ENCODE measurements around the gene SORCS3.

DNA sequence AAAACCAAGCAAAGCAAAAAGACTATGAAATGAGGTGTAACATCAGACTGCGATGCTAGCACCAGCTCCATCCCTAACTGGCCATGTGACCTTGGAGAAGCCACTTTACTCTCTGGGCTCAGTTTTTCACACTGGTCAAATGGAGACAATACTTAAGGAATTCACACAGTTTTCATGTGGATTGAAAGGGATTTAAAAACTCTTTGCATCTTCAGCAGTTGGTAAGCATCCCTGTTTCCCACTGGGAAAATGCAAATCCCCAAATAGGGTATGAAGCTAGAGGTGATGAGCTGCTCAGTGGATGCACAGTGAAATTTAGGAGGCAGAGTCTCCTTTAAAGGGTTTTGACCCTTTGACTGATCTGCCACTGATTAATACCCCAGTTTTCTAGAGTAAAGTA is 240.7 kb downstream of the SORCS3 start:
- TF ChIP-seq, protein P1, sequence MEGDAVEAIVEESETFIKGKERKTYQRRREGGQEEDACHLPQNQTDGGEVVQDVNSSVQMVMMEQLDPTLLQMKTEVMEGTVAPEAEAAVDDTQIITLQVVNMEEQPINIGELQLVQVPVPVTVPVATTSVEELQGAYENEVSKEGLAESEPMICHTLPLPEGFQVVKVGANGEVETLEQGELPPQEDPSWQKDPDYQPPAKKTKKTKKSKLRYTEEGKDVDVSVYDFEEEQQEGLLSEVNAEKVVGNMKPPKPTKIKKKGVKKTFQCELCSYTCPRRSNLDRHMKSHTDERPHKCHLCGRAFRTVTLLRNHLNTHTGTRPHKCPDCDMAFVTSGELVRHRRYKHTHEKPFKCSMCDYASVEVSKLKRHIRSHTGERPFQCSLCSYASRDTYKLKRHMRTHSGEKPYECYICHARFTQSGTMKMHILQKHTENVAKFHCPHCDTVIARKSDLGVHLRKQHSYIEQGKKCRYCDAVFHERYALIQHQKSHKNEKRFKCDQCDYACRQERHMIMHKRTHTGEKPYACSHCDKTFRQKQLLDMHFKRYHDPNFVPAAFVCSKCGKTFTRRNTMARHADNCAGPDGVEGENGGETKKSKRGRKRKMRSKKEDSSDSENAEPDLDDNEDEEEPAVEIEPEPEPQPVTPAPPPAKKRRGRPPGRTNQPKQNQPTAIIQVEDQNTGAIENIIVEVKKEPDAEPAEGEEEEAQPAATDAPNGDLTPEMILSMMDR (conservative IDR thresholded peaks at IDR 0.05; ENCODE audit: low read length), result no peak
- TF ChIP-seq EZH2phosphoT487 (IDR thresholded peaks at IDR 0.05; ENCODE audit: borderline replicate concordance), result no peak

All from Loucy (cell line).